ENCODE data around the gene NRIP1. TPM values are rescaled to one million over a fixed set of nuclear protein-coding genes. Genes with fewer than 3 reads are reported as not detected.

The NRIP1 gene
- total RNA-seq, 1 experiment from 2014 or later, result 10.4 TPM

DNA sequence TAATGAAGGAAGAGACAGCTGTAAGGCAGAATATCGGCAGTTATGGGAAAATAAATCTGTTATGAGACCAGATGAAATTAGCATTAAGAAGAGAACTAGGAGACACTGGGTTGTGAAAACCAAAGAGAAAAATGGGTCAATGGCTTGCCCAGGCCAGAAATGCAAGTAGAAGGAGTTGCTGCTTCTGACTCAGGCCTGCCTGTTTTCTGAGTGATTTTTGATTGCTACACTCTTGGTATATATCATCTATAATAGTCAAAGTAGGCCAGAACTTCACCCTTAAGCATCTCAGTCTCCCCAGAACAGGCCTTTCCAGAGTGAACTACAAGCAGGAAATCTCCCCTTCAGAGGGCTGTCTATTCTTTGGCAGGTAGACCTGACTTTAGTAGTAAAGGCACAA, 107.0 kb downstream of the NRIP1 start:
- no peak overlapping the region for H2AK5ac ChIP-seq (ENCODE audit: insufficient read length, low read length)
- DNase-seq, result no peak
- H2AFZ ChIP-seq (ENCODE audit: low read length), result no peak overlapping the region
- H3K27ac ChIP-seq (ENCODE audit: insufficient read length, low read depth, low read length), result no peak overlapping the region
- Mint-ChIP-seq H3K4me1 (peaks cover 5 to 7% of the 10 kb centered on the region in 2 experiments; a peak in 2 of 4 replicates), H3K36me3 (ENCODE audit: insufficient read depth in 1 of 3, low read depth in 3 of 3) (no peaks in the 10 kb centered on the region), H3K4me3 (no peak overlapping the region), H3K27ac (no peak overlapping the region; a peak in 1 of 7 replicates), H3K9me3 (no peaks in the 10 kb centered on the region), H3K27me3 (ENCODE audit: low read depth) (no peaks in the 10 kb centered on the region)
- H3K4ac ChIP-seq (ENCODE audit: low read depth, low read length), result no peak overlapping the region
- H3K27me3 ChIP-seq (ENCODE audit: insufficient read depth, low read length), result no peaks in the 10 kb centered on the region
- TF ChIP-seq, protein P1, sequence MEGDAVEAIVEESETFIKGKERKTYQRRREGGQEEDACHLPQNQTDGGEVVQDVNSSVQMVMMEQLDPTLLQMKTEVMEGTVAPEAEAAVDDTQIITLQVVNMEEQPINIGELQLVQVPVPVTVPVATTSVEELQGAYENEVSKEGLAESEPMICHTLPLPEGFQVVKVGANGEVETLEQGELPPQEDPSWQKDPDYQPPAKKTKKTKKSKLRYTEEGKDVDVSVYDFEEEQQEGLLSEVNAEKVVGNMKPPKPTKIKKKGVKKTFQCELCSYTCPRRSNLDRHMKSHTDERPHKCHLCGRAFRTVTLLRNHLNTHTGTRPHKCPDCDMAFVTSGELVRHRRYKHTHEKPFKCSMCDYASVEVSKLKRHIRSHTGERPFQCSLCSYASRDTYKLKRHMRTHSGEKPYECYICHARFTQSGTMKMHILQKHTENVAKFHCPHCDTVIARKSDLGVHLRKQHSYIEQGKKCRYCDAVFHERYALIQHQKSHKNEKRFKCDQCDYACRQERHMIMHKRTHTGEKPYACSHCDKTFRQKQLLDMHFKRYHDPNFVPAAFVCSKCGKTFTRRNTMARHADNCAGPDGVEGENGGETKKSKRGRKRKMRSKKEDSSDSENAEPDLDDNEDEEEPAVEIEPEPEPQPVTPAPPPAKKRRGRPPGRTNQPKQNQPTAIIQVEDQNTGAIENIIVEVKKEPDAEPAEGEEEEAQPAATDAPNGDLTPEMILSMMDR (conservative IDR thresholded peaks at IDR 0.05), result no peak
- H4K8ac ChIP-seq (replicated peaks; ENCODE audit: insufficient read length, low read depth, low read length), result no peak overlapping the region
- H2BK120ac ChIP-seq (ENCODE audit: low read depth, low read length, poor library complexity, severe bottlenecking), result no peak overlapping the region
- H4K91ac ChIP-seq (ENCODE audit: insufficient read length, low read depth, low read length), result no peak overlapping the region
- H3K79me2 ChIP-seq (ENCODE audit: insufficient read depth, low read length), result no peaks in the 10 kb centered on the region
- no peak overlapping the region for H4K5ac ChIP-seq (ENCODE audit: insufficient read length, low read depth, low read length)
- no peak overlapping the region for H2BK12ac ChIP-seq (ENCODE audit: insufficient read length, low read depth, low read length)
- H3K4me2 ChIP-seq (ENCODE audit: insufficient read depth, insufficient read length, low read length), result no peak overlapping the region
- no peaks in the 10 kb centered on the region for H3K23me2 ChIP-seq (ENCODE audit: insufficient read length, low read depth, low read length, poor library complexity, severe bottlenecking)
- H3T11ph ChIP-seq (ENCODE audit: low read length), result no peak overlapping the region
- H3K23ac ChIP-seq (ENCODE audit: insufficient read length, low read depth, low read length), result no peak overlapping the region
- H3K79me1 ChIP-seq (ENCODE audit: insufficient read depth, low read depth, low read length, poor library complexity, severe bottlenecking), result no peaks in the 10 kb centered on the region
- no peaks in the 10 kb centered on the region for H4K20me1 ChIP-seq (ENCODE audit: control insufficient read depth, insufficient read depth, insufficient read length)
- no peaks in the 10 kb centered on the region for H3K9me3 ChIP-seq (ENCODE audit: control insufficient read depth, low read depth, low read length)
- WGBS (ENCODE audit: extremely low coverage, insufficient read length, low lambda C conversion rate), result no CpG with 5 or more reads among the region's 1 CpG
- H3K56ac ChIP-seq (ENCODE audit: insufficient read length, low read depth, low read length), result no peak overlapping the region
- H2BK15ac ChIP-seq (ENCODE audit: low read depth, low read length), result no peak overlapping the region
- no peak overlapping the region for H2BK20ac ChIP-seq (ENCODE audit: low read depth, low read length, poor library complexity, severe bottlenecking)
- no peak overlapping the region for H3K14ac ChIP-seq (ENCODE audit: insufficient read depth, low read length)
- no peaks in the 10 kb centered on the region for H3K4me1 ChIP-seq (ENCODE audit: insufficient read depth, low read length)
- no peak overlapping the region for H3K18ac ChIP-seq (ENCODE audit: insufficient read length, low read depth, low read length)
- no peak overlapping the region for H2BK5ac ChIP-seq (ENCODE audit: insufficient read length, low read length)
- no peak overlapping the region for H3K9ac ChIP-seq (ENCODE audit: extremely low read depth, insufficient read length, low read length)
